ENCODE measurements around the gene CHD1.

GRCh38 chr5:98872674-98873073, 56.1 kb downstream of the CHD1 start:
- TF ChIP-seq CTCF (conservative IDR thresholded peaks at IDR 0.05 in 1 of 2, IDR thresholded peaks at IDR 0.05 in 1 of 2; ENCODE audit: low read depth in 1 of 2, low read length in 2 of 2) = no peak
- no peak for TF ChIP-seq EZH2 (IDR thresholded peaks at IDR 0.05; ENCODE audit: low read length, missing control alignments)
